ENCODE results near the gene CCDC9. TPM values are rescaled to one million over a fixed set of nuclear protein-coding genes. Genes with fewer than 3 reads are reported as not detected.

Gene CCDC9
- total and polyA plus RNA-seq, 2 of the 13 experiments (the other 11 are each of a cell fraction or from before 2014, with no cell fraction given), result 2.9 to 6.3 TPM

GRCh38 chr19:47240996-47241918 is 15.1 kb upstream of the CCDC9 start (continued):
- TF ChIP-seq YY1 (IDR thresholded peaks at IDR 0.05; ENCODE audit: insufficient read depth, insufficient replicate concordance, low read depth, low read length) (peak; percentile 83), EZH2 (conservative IDR thresholded peaks at IDR 0.05; ENCODE audit: low read depth, low read length) (no peak), JUN (CRISPR knock-in tag; IDR thresholded peaks at IDR 0.05) (peak; percentile 91), TERF1 (CRISPR knock-in tag; IDR thresholded peaks at IDR 0.05) (no peak), ZSCAN30 (CRISPR knock-in tag; IDR thresholded peaks at IDR 0.05) (no peak), SPEN (CRISPR knock-in tag; IDR thresholded peaks at IDR 0.05; ENCODE audit: low read depth) (no peak), ZNF296 (CRISPR knock-in tag; conservative IDR thresholded peaks at IDR 0.05) (no peak), REXO4 (CRISPR knock-in tag; IDR thresholded peaks at IDR 0.05; ENCODE audit: borderline replicate concordance) (no peak), GABPB1 (CRISPR knock-in tag; IDR thresholded peaks at IDR 0.05) (no peak; the same call in 1 of the 2 replicates), SAFB2 (CRISPR knock-in tag; IDR thresholded peaks at IDR 0.05; ENCODE audit: borderline replicate concordance, low read depth) (no peak), U2AF1 (optimal IDR thresholded peaks at IDR 0.05; ENCODE audit: low read depth, low read length) (no peak), XRCC5 (optimal IDR thresholded peaks at IDR 0.05; ENCODE audit: low read length) (peak; percentile 8), ATF7-NPFF (CRISPR knock-in tag; IDR thresholded peaks at IDR 0.05; ENCODE audit: low read depth) (no peak), ZBTB39 (CRISPR knock-in tag; IDR thresholded peaks at IDR 0.05) (no peak), GTF3A (CRISPR knock-in tag; conservative IDR thresholded peaks at IDR 0.05) (no peak), CAMTA2 (CRISPR knock-in tag; IDR thresholded peaks at IDR 0.05; ENCODE audit: borderline replicate concordance) (no peak), KMT2B (CRISPR knock-in tag; IDR thresholded peaks at IDR 0.05) (no peak), SRF (IDR thresholded peaks at IDR 0.05; ENCODE audit: low read depth, low read length) (no peak), ZNF549 (CRISPR knock-in tag; IDR thresholded peaks at IDR 0.05) (no peak), MBNL3 (CRISPR knock-in tag; conservative IDR thresholded peaks at IDR 0.05) (no peak), ZMYM4 (CRISPR knock-in tag; IDR thresholded peaks at IDR 0.05) (no peak)
- TF ChIP-seq, protein P1, sequence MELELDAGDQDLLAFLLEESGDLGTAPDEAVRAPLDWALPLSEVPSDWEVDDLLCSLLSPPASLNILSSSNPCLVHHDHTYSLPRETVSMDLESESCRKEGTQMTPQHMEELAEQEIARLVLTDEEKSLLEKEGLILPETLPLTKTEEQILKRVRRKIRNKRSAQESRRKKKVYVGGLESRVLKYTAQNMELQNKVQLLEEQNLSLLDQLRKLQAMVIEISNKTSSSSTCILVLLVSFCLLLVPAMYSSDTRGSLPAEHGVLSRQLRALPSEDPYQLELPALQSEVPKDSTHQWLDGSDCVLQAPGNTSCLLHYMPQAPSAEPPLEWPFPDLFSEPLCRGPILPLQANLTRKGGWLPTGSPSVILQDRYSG (CRISPR knock-in tag; IDR thresholded peaks at IDR 0.05), result no peak
- TF ChIP-seq, protein P2, sequence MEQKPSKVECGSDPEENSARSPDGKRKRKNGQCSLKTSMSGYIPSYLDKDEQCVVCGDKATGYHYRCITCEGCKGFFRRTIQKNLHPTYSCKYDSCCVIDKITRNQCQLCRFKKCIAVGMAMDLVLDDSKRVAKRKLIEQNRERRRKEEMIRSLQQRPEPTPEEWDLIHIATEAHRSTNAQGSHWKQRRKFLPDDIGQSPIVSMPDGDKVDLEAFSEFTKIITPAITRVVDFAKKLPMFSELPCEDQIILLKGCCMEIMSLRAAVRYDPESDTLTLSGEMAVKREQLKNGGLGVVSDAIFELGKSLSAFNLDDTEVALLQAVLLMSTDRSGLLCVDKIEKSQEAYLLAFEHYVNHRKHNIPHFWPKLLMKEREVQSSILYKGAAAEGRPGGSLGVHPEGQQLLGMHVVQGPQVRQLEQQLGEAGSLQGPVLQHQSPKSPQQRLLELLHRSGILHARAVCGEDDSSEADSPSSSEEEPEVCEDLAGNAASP (CRISPR knock-in tag; IDR thresholded peaks at IDR 0.05; ENCODE audit: borderline replicate concordance), result no peak
- TF ChIP-seq, protein P3, sequence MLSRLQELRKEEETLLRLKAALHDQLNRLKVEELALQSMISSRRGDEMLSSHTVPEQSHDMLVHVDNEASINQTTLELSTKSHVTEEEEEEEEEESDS (CRISPR knock-in tag; IDR thresholded peaks at IDR 0.05; ENCODE audit: borderline replicate concordance), result no peak
